Adipocyte (in vitro differentiated cells): ENCODE data around the gene APOBEC3A.
"Not testable (repeated sequence)": the region's sequence is repeated elsewhere in the genome, so short reads cannot be mapped to it uniquely, and the experiment has no call there.

ENCODE experiments used
- DNase-seq: peaks from one replicate; pipeline ENCODE4 v3.0.0-alpha.2; 2015; ENCODE audit warnings: low read depth
- H3K27me3 ChIP-seq: replicated peaks from 2 replicates; pipeline ENCODE4 v1.7.0; 2013; ENCODE audit warnings: mild to moderate bottlenecking, low read length, moderate library complexity; ENCODE audit not compliant: control insufficient read depth, insufficient read depth
- H3K36me3 ChIP-seq: 2 replicates; pipeline ENCODE4 v1.7.0; 2013; ENCODE audit warnings: low read length, mild to moderate bottlenecking, moderate library complexity; ENCODE audit not compliant: control insufficient read depth, insufficient read depth, severe bottlenecking
- H3K4me1 ChIP-seq: 2 replicates; pipeline ENCODE4 v1.7.0; 2013; ENCODE audit warnings: mild to moderate bottlenecking, low read length, moderate library complexity; ENCODE audit not compliant: control insufficient read depth, insufficient read depth
- H3K4me3 ChIP-seq: 2 replicates; pipeline ENCODE4 v1.7.0; 2013; ENCODE audit warnings: mild to moderate bottlenecking, low read length, moderate library complexity
- H3K9ac ChIP-seq: 2 replicates; pipeline ENCODE4 v1.7.0; 2013; ENCODE audit warnings: mild to moderate bottlenecking, low read length, moderate library complexity
- H3K9me3 ChIP-seq: 2 replicates; pipeline ENCODE4 v1.7.0; 2013; ENCODE audit warnings: mild to moderate bottlenecking, low read length, moderate library complexity; ENCODE audit not compliant: control insufficient read depth

Gene APOBEC3A

GRCh38 chr22:38984784-38985757 lies 27.7 kb downstream of the APOBEC3A start:
- not testable (repeated sequence) for H3K9me3 ChIP-seq, H3K27me3 ChIP-seq, H3K9ac ChIP-seq, DNase-seq, H3K4me3 ChIP-seq, H3K36me3 ChIP-seq, H3K4me1 ChIP-seq

- DNase-seq: no peak
- H3K9me3 ChIP-seq: no peaks in the 10 kb centered on the region
- H3K9ac ChIP-seq: no peak overlapping the region
- peaks cover 3% of the 10 kb centered on the region for H3K27me3 ChIP-seq
- no peaks in the 10 kb centered on the region for H3K36me3 ChIP-seq
- peaks cover 4% of the 10 kb centered on the region for H3K4me1 ChIP-seq
- no peak overlapping the region for H3K4me3 ChIP-seq
Observed at GRCh38 chr22:38986629-38987028, 29.2 kb downstream of the APOBEC3A start.

- Histone ChIP-seq H3K4me3 (no peak overlapping the region), H3K9ac (no peak overlapping the region), H3K4me1 (peaks cover 3% of the 10 kb centered on the region), H3K9me3 (no peaks in the 10 kb centered on the region), H3K36me3 (no peaks in the 10 kb centered on the region), H3K27me3 (peaks cover 3% of the 10 kb centered on the region)
- no peak for DNase-seq
Observed at GRCh38 chr22:38987171-38987895, 29.9 kb downstream of the APOBEC3A start.

- DNase-seq: no peak
- H3K4me1 ChIP-seq: no peaks in the 10 kb centered on the region
- no peak overlapping the region for H3K4me3 ChIP-seq
- no peaks in the 10 kb centered on the region for H3K9me3 ChIP-seq
- H3K36me3 ChIP-seq: no peaks in the 10 kb centered on the region
- no peak overlapping the region for H3K9ac ChIP-seq
- H3K27me3 ChIP-seq: peaks cover 3% of the 10 kb centered on the region
Observed at GRCh38 chr22:38989466-38989865, 32.1 kb downstream of the APOBEC3A start.

GRCh38 chr22:38992871-38993371 lies 35.5 kb downstream of the APOBEC3A start:
- not testable (repeated sequence) for DNase-seq, H3K9ac ChIP-seq, H3K4me1 ChIP-seq, H3K36me3 ChIP-seq, H3K4me3 ChIP-seq, H3K9me3 ChIP-seq
- peaks cover 25% of the 10 kb centered on the region for H3K27me3 ChIP-seq

- H3K4me1 ChIP-seq: no peaks in the 10 kb centered on the region
- H3K9me3 ChIP-seq: no peaks in the 10 kb centered on the region
- H3K9ac ChIP-seq: no peak overlapping the region
- H3K4me3 ChIP-seq: no peak overlapping the region
- no peak for DNase-seq
- H3K36me3 ChIP-seq: no peaks in the 10 kb centered on the region
- H3K27me3 ChIP-seq: peaks cover 36% of the 10 kb centered on the region
Observed at GRCh38 chr22:38996105-38996504, 38.7 kb downstream of the APOBEC3A start.

GRCh38 chr22:38997518-38997917 lies 40.1 kb downstream of the APOBEC3A start:
- no peak for DNase-seq
- Histone ChIP-seq H3K9ac (no peak overlapping the region), H3K4me3 (no peak overlapping the region), H3K4me1 (no peaks in the 10 kb centered on the region), H3K9me3 (no peaks in the 10 kb centered on the region), H3K27me3 (peaks cover 36% of the 10 kb centered on the region), H3K36me3 (no peaks in the 10 kb centered on the region)

GRCh38 chr22:39003165-39003638 lies 45.8 kb downstream of the APOBEC3A start:
- Histone ChIP-seq H3K4me1 (no peaks in the 10 kb centered on the region), H3K9ac (no peak overlapping the region), H3K36me3 (no peaks in the 10 kb centered on the region), H3K9me3 (no peaks in the 10 kb centered on the region), H3K27me3 (peaks cover 14% of the 10 kb centered on the region), H3K4me3 (no peak overlapping the region)
- peak; percentile 88 for DNase-seq

GRCh38 chr22:39007177-39007576 lies 49.8 kb downstream of the APOBEC3A start:
- no peaks in the 10 kb centered on the region for H3K4me1 ChIP-seq
- H3K36me3 ChIP-seq: no peaks in the 10 kb centered on the region
- no peak overlapping the region for H3K9ac ChIP-seq
- no peaks in the 10 kb centered on the region for H3K9me3 ChIP-seq
- no peak for DNase-seq
- H3K27me3 ChIP-seq: no peaks in the 10 kb centered on the region
- no peak overlapping the region for H3K4me3 ChIP-seq

- not testable (repeated sequence) for H3K27me3 ChIP-seq, H3K4me1 ChIP-seq, H3K9ac ChIP-seq, DNase-seq, H3K36me3 ChIP-seq, H3K4me3 ChIP-seq, H3K9me3 ChIP-seq
Observed at GRCh38 chr22:39008271-39008850, 51.0 kb downstream of the APOBEC3A start.

GRCh38 chr22:39010946-39011345 lies 53.5 kb downstream of the APOBEC3A start:
- Histone ChIP-seq H3K4me1 (peaks cover 15% of the 10 kb centered on the region), H3K9me3 (no peaks in the 10 kb centered on the region), H3K4me3 (no peak overlapping the region), H3K9ac (no peak overlapping the region), H3K27me3 (no peaks in the 10 kb centered on the region), H3K36me3 (no peaks in the 10 kb centered on the region)
- DNase-seq: no peak
